Mesenchymal stem cell (in vitro differentiated cells and primary cell): Measurements from ENCODE around the gene VIT.

Source experiments
- DNase-seq: peaks from one replicate; pipeline ENCODE4 v3.0.0-alpha.2; 2013
- H2AFZ ChIP-seq: one replicate; pipeline ENCODE4 v1.6.1; 2013; ENCODE audit warnings: low read depth, mild to moderate bottlenecking, control low read depth, inconsistent platforms, low read length, moderate library complexity
- H2AK5ac ChIP-seq: 2 replicates; pipeline ENCODE4 v1.6.1; 2013; ENCODE audit warnings: low read length, moderate library complexity, mild to moderate bottlenecking, inconsistent platforms; ENCODE audit not compliant: severe bottlenecking
- H2BK120ac ChIP-seq: one replicate; pipeline ENCODE4 v1.6.1; 2013; ENCODE audit warnings: low read depth, mild to moderate bottlenecking, inconsistent platforms, low read length, moderate library complexity
- H2BK12ac ChIP-seq, 2 experiments: one replicate each; pipeline ENCODE4 v1.6.1; 2013; ENCODE audit warnings: inconsistent platforms in 2 of 2, low read length in 2 of 2, mild to moderate bottlenecking in 2 of 2, moderate library complexity in 2 of 2, control low read depth in 1 of 2
- H2BK15ac ChIP-seq: one replicate; pipeline ENCODE4 v1.6.1; 2013; ENCODE audit warnings: mild to moderate bottlenecking, low read depth, inconsistent platforms; ENCODE audit not compliant: poor library complexity, severe bottlenecking
- H2BK5ac ChIP-seq: 2 replicates; pipeline ENCODE4 v1.6.1; 2013; ENCODE audit warnings: low read depth, mild to moderate bottlenecking, low read length, control low read depth, inconsistent platforms; ENCODE audit not compliant: poor library complexity, severe bottlenecking
- H3K14ac ChIP-seq, 2 experiments: one replicate each; pipeline ENCODE4 v1.6.1; 2013; ENCODE audit warnings: inconsistent platforms in 2 of 2, low read length in 2 of 2, control low read depth in 1 of 2, mild to moderate bottlenecking in 1 of 2, moderate library complexity in 1 of 2
- H3K18ac ChIP-seq, 2 experiments: one replicate each; pipeline ENCODE4 v1.6.1; 2013; ENCODE audit warnings: inconsistent platforms in 2 of 2, low read length in 2 of 2, control low read depth in 1 of 2, low read depth in 1 of 2, mild to moderate bottlenecking in 1 of 2
- H3K23ac ChIP-seq, 2 experiments: one replicate each; pipeline ENCODE4 v1.6.1; 2013; ENCODE audit warnings: inconsistent platforms in 2 of 2, low read length in 2 of 2, mild to moderate bottlenecking in 2 of 2, moderate library complexity in 2 of 2, control low read depth in 1 of 2
- H3K27ac ChIP-seq: 2 replicates; pipeline ENCODE4 v1.5.1; 2013; ENCODE audit warnings: mild to moderate bottlenecking, moderate library complexity, low read length, control low read depth, inconsistent platforms; ENCODE audit not compliant: poor library complexity, severe bottlenecking
- H3K27me3 ChIP-seq, 2 experiments: 2 replicates each; pipeline versions ENCODE4 v1.6.1 to v1.7.0; 2013; ENCODE audit warnings: low read length in 2 of 2, mild to moderate bottlenecking in 2 of 2, moderate library complexity in 2 of 2, control low read depth in 1 of 2, inconsistent platforms in 1 of 2; ENCODE audit not compliant: control insufficient read depth in 1 of 2, insufficient read depth in 1 of 2
- H3K36me3 ChIP-seq, 2 experiments: 2 replicates each; pipeline versions ENCODE4 v1.6.1 to v1.7.0; 2013; ENCODE audit warnings: low read length in 2 of 2, control low read depth in 1 of 2, inconsistent platforms in 1 of 2, low read depth in 1 of 2, mild to moderate bottlenecking in 1 of 2; ENCODE audit not compliant: insufficient read depth in 2 of 2, control insufficient read depth in 1 of 2
- H3K4ac ChIP-seq, 2 experiments: one replicate each; pipeline ENCODE4 v1.6.1; 2013; ENCODE audit warnings: inconsistent platforms in 2 of 2, low read length in 2 of 2, mild to moderate bottlenecking in 2 of 2, moderate library complexity in 2 of 2, control low read depth in 1 of 2, low read depth in 1 of 2
- H3K4me1 ChIP-seq: 2 replicates; pipeline ENCODE4 v1.6.1; 2013; ENCODE audit warnings: low read depth, low read length, control low read depth; ENCODE audit not compliant: control insufficient read depth, insufficient read depth
- H3K4me2 ChIP-seq: 2 replicates; pipeline ENCODE4 v1.6.1; 2013; ENCODE audit warnings: low read length, mild to moderate bottlenecking, inconsistent platforms; ENCODE audit not compliant: poor library complexity, severe bottlenecking
- H3K4me3 ChIP-seq, 2 experiments: 2 replicates each; pipeline versions ENCODE4 v1.5.1 to v1.7.0; 2013; ENCODE audit warnings: low read length in 2 of 2, mild to moderate bottlenecking in 2 of 2, control low read depth in 1 of 2, low read depth in 1 of 2; ENCODE audit not compliant: insufficient read depth in 1 of 2
- H3K79me1 ChIP-seq: replicated peaks from 2 replicates; pipeline ENCODE4 v1.6.1; 2013; ENCODE audit warnings: mild to moderate bottlenecking, control low read depth, low read length, inconsistent platforms; ENCODE audit not compliant: poor library complexity, severe bottlenecking
- H3K9ac ChIP-seq: 2 replicates; pipeline ENCODE4 v1.7.0; 2013; ENCODE audit warnings: mild to moderate bottlenecking, low read length, moderate library complexity
- H3K9me3 ChIP-seq: 2 replicates; pipeline ENCODE4 v1.7.0; 2013; ENCODE audit warnings: mild to moderate bottlenecking, low read length; ENCODE audit not compliant: control insufficient read depth
- H4K8ac ChIP-seq: one replicate; pipeline ENCODE4 v1.6.1; 2013; ENCODE audit warnings: inconsistent platforms, mild to moderate bottlenecking, low read length, moderate library complexity
- H4K91ac ChIP-seq: one replicate; pipeline ENCODE4 v1.6.1; 2013; ENCODE audit warnings: mild to moderate bottlenecking, low read length, inconsistent platforms
- WGBS: methylation state at CpG from one replicate; pipeline ENCODE4 v1.1.7; 2013; ENCODE audit warnings: mixed read lengths; 5-methylcytosine and 5-hydroxymethylcytosine counted together

VIT gene

GRCh38 chr2:36731941-36732672 is 35.6 kb downstream of the VIT start:
- no peak overlapping the region for H2BK12ac ChIP-seq
- H3K18ac ChIP-seq = no peak overlapping the region
- no peaks in the 10 kb centered on the region for H3K36me3 ChIP-seq
- H2AK5ac ChIP-seq = no peak overlapping the region
- no peak overlapping the region for H2AFZ ChIP-seq
- H3K4me3 ChIP-seq = no peak overlapping the region
- H2BK5ac ChIP-seq = no peak overlapping the region
- H3K4me1 ChIP-seq = no peaks in the 10 kb centered on the region
- H3K27ac ChIP-seq = no peak overlapping the region
- H3K23ac ChIP-seq = no peak overlapping the region
- no peak overlapping the region for H3K14ac ChIP-seq
- no peak overlapping the region for H4K8ac ChIP-seq
- H2BK15ac ChIP-seq = no peak overlapping the region
- no peak for DNase-seq
- H3K9me3 ChIP-seq = no peaks in the 10 kb centered on the region
- no peak overlapping the region for H4K91ac ChIP-seq
- 51% methylated on average over 3 of the region's 5 CpGs for WGBS
- peak overlapping the region; percentile 51 for H3K9ac ChIP-seq
- H3K4me2 ChIP-seq = no peak overlapping the region
- H3K79me1 ChIP-seq = no peaks in the 10 kb centered on the region
- H3K27me3 ChIP-seq = no peaks in the 10 kb centered on the region
- H3K4ac ChIP-seq = no peak overlapping the region
- no peak overlapping the region for H2BK120ac ChIP-seq

GRCh38 chr2:36732673-36733036 is 36.1 kb downstream of the VIT start:
- H3K27ac ChIP-seq = no peak overlapping the region

DNA sequence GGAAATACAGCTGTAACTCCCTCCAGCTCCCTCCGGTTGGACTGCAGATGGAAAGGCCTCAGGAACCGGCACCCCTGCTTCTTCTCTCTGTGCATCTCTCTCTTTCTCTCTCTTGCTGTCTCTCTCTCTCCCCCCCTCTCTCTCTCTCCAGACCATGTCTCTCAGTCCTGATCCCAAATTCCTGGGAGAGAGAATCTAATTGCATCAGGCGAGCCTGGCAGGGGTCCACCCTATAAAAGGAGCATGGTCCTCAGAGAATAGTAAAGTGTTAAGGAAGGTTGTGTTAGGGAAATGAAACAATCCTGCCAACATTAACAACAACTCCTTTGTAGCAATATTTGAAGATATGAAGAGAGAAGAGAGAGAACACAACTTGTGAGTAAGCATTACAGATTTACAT is 36.7 kb downstream of the VIT start:
- Histone ChIP-seq H2AK5ac (no peak overlapping the region), H3K18ac (no peak overlapping the region), H3K79me1 (no peaks in the 10 kb centered on the region), H3K4ac (no peak overlapping the region), H3K27me3 (no peaks in the 10 kb centered on the region), H2AFZ (no peak overlapping the region), H3K4me3 (no peak overlapping the region), H3K23ac (no peak overlapping the region), H2BK15ac (no peak overlapping the region), H2BK12ac (no peak overlapping the region), H4K8ac (no peak overlapping the region), H2BK120ac (no peak overlapping the region), H2BK5ac (no peak overlapping the region), H3K14ac (no peak overlapping the region), H3K36me3 (no peaks in the 10 kb centered on the region), H4K91ac (no peak overlapping the region), H3K9ac (no peak overlapping the region), H3K4me1 (no peaks in the 10 kb centered on the region), H3K4me2 (no peak overlapping the region), H3K27ac (no peak overlapping the region), H3K9me3 (no peaks in the 10 kb centered on the region)
- WGBS = 70% methylated on average over 2 of the region's 3 CpGs
- DNase-seq = no peak

More at GRCh38 chr2:36732673-36733036, 36.1 kb downstream of the VIT start:
- H2AFZ ChIP-seq = no peak overlapping the region
- H4K8ac ChIP-seq = no peak overlapping the region
- no peak overlapping the region for H2AK5ac ChIP-seq
- H3K4me1 ChIP-seq = no peaks in the 10 kb centered on the region
- no peak overlapping the region for H2BK5ac ChIP-seq
- H3K9ac ChIP-seq = no peak overlapping the region
- H3K36me3 ChIP-seq = no peaks in the 10 kb centered on the region
- WGBS = 92% methylated on average over 3 of the region's 3 CpGs
- H2BK15ac ChIP-seq = no peak overlapping the region
- H3K14ac ChIP-seq = no peak overlapping the region
- no peaks in the 10 kb centered on the region for H3K27me3 ChIP-seq
- no peak overlapping the region for H3K4me3 ChIP-seq
- H4K91ac ChIP-seq = no peak overlapping the region
- H3K23ac ChIP-seq = no peak overlapping the region
- DNase-seq = no peak
- H3K79me1 ChIP-seq = no peaks in the 10 kb centered on the region
- no peak overlapping the region for H2BK12ac ChIP-seq
- H3K4me2 ChIP-seq = no peak overlapping the region
- H3K18ac ChIP-seq = no peak overlapping the region
- H3K9me3 ChIP-seq = no peaks in the 10 kb centered on the region
- H3K4ac ChIP-seq = no peak overlapping the region
- H2BK120ac ChIP-seq = no peak overlapping the region

- H3K4ac ChIP-seq = no peak overlapping the region
- H2BK120ac ChIP-seq = no peak overlapping the region
- no peaks in the 10 kb centered on the region for H3K9me3 ChIP-seq
- no peaks in the 10 kb centered on the region for H3K27me3 ChIP-seq
- H2BK5ac ChIP-seq = no peak overlapping the region
- no peak overlapping the region for H2AFZ ChIP-seq
- H4K8ac ChIP-seq = no peak overlapping the region
- peak; percentile 10 for DNase-seq
- H3K36me3 ChIP-seq = no peaks in the 10 kb centered on the region
- H3K18ac ChIP-seq = no peak overlapping the region
- H3K79me1 ChIP-seq = no peaks in the 10 kb centered on the region
- H2BK12ac ChIP-seq = no peak overlapping the region
- no peak overlapping the region for H3K27ac ChIP-seq
- no peak overlapping the region for H2AK5ac ChIP-seq
- H3K4me3 ChIP-seq = no peak overlapping the region
- 69% methylated on average over 2 of the region's 2 CpGs for WGBS
- no peak overlapping the region for H4K91ac ChIP-seq
- H3K4me1 ChIP-seq = no peaks in the 10 kb centered on the region
- H2BK15ac ChIP-seq = no peak overlapping the region
- H3K9ac ChIP-seq = no peak overlapping the region
- H3K14ac ChIP-seq = no peak overlapping the region
- no peak overlapping the region for H3K23ac ChIP-seq
- H3K4me2 ChIP-seq = no peak overlapping the region
Measured at GRCh38 chr2:36734304-36734703, 37.8 kb downstream of the VIT start.
